HepG2 (cell line): Measurements from ENCODE around the gene KAT7. TPM values are rescaled to one million over a fixed set of nuclear protein-coding genes. Genes with fewer than 3 reads are reported as not detected.

Source experiments
- ATAC-seq: fragments of 200-7000 bp; cut with Tn5 transposase; 3 replicates; pipeline ENCODE4 v1.9.1; 2020; ENCODE audit warnings: mild to moderate bottlenecking, moderate library complexity
- BruUV-seq: library from RNA; stranded (reverse); fragments of 400-500 nt; replicated peaks from 2 replicates; lab custom pipeline; 2021; lab: Mats Ljungman, UMichigan
- CTCF ChIA-PET: fragments of 300-600 bp; formaldehyde crosslinking; extraction: SDS; loops from one replicate; lab custom pipeline; 2021; ENCODE audit warnings: low total read pairs, inconsistent platforms, low intra/inter-chr PET ratio; lab: Yijun Ruan, JAX
- POLR2A ChIA-PET: fragments of 350-600 bp; sonication (Branson Sonifier 250); formaldehyde crosslinking; loops from one replicate; lab custom pipeline; 2020; ENCODE audit warnings: antibody characterized with exemption, inconsistent platforms; lab: Yijun Ruan, JAX
- DNase-seq: peaks from one replicate; pipeline ENCODE4 v3.0.0-alpha.2; 2015; ENCODE audit warnings: low spot score
- FAIRE-seq: peaks from 3 replicates; lab custom pipeline; 2011; peaks lifted over from hg19 to GRCh38; lab: Jason Lieb, UNC
- H2AFZ ChIP-seq: one replicate; pipeline ENCODE4 v1.6.1; 2011; ENCODE audit warnings: low read length, inconsistent platforms
- H3K27ac ChIP-seq: fragments of 300-600 bp; 3 replicates; pipeline ENCODE4 v1.8.0; 2011; ENCODE audit warnings: mixed run types, mild to moderate bottlenecking, mixed read lengths, low read length, inconsistent platforms; ENCODE audit not compliant: insufficient read depth; ENCODE audit errors: extremely low read length
- H3K27me3 ChIP-seq, 2 experiments: fragments of 200-600 bp in 1 of 2; 2 replicates in 1 of 2; 3 replicates in 1 of 2; pipeline versions ENCODE4 v1.6.0 to v1.8.0; 2011; ENCODE audit warnings: low read length in 2 of 2, mild to moderate bottlenecking in 2 of 2, moderate library complexity in 2 of 2, inconsistent platforms in 1 of 2; ENCODE audit not compliant: insufficient read depth in 2 of 2, control insufficient read depth in 1 of 2
- H3K36me3 ChIP-seq, 2 experiments: fragments of 200-600 bp in 1 of 2; replicated peaks in 1 of 2; 2 replicates in 1 of 2; 3 replicates in 1 of 2; pipeline versions ENCODE4 v1.5.1 to v1.8.0; 2011; ENCODE audit warnings: low read length in 2 of 2, inconsistent platforms in 1 of 2; ENCODE audit not compliant: insufficient read depth in 2 of 2, control insufficient read depth in 1 of 2
- H3K4me1 ChIP-seq: 2 replicates; pipeline ENCODE4 v1.5.1; 2012; ENCODE audit warnings: low read length, inconsistent platforms; ENCODE audit not compliant: insufficient read depth
- H3K4me2 ChIP-seq: 2 replicates; pipeline ENCODE4 v1.6.0; 2011; ENCODE audit warnings: low read depth, low read length, inconsistent platforms
- H3K4me3 ChIP-seq, 3 experiments: fragments of 200-600 bp in 1 of 3; sonication (generic), shearing (Covaris generic) in 1 of 3; replicated peaks in 1 of 3; 2 replicates each; pipeline ENCODE4 v1.5.1; 2011 to 2016; ENCODE audit warnings: low read length in 3 of 3, inconsistent platforms in 2 of 3, low read depth in 2 of 3, mild to moderate bottlenecking in 2 of 3, control low read depth in 1 of 3, mixed read lengths in 1 of 3; ENCODE audit not compliant: insufficient read depth in 1 of 3
- H3K79me2 ChIP-seq: one replicate; pipeline ENCODE4 v1.6.1; 2011; ENCODE audit warnings: low read length, inconsistent platforms; ENCODE audit not compliant: insufficient read depth
- H3K9ac ChIP-seq: 2 replicates; pipeline ENCODE4 v1.6.0; 2011; ENCODE audit warnings: mild to moderate bottlenecking, low read depth, low read length, inconsistent platforms; ENCODE audit not compliant: insufficient read depth
- H3K9me3 ChIP-seq: 2 replicates; pipeline ENCODE4 v1.5.1; 2012; ENCODE audit warnings: mild to moderate bottlenecking, low read length
- H4K20me1 ChIP-seq: 2 replicates; pipeline ENCODE4 v1.6.0; 2011; ENCODE audit warnings: inconsistent platforms, mild to moderate bottlenecking, low read length, moderate library complexity; ENCODE audit not compliant: insufficient read depth
- ATF7-NPFF ChIP-seq: sonication (generic); formaldehyde crosslinking; IDR thresholded peaks from 2 replicates; pipeline ENCODE4 v1.8.1; 2023; ENCODE audit warnings: mild to moderate bottlenecking, low read depth, missing genetic modification reagents, moderate library complexity
- GATAD2A ChIP-seq: IDR thresholded peaks from 2 replicates; pipeline ENCODE4 v1.6.1; 2016
- HOXA7 ChIP-seq: sonication (generic); formaldehyde crosslinking; IDR thresholded peaks from 2 replicates; pipeline ENCODE4 v1.8.1; 2022; ENCODE audit warnings: mild to moderate bottlenecking, missing genetic modification reagents, moderate library complexity
- IKZF1 ChIP-seq: fragments of 450-650 bp; IDR thresholded peaks from 2 replicates; pipeline ENCODE4 v1.7.1; 2016
- KMT2A ChIP-seq: sonication (generic); formaldehyde crosslinking; IDR thresholded peaks from 2 replicates; pipeline ENCODE4 v1.4.0; 2020; ENCODE audit warnings: missing genetic modification reagents
- MEF2D ChIP-seq: sonication (generic); formaldehyde crosslinking; IDR thresholded peaks from 2 replicates; pipeline ENCODE4 v1.5.1; 2020; ENCODE audit warnings: mild to moderate bottlenecking, missing genetic modification reagents
- PHF21A ChIP-seq: sonication (generic); formaldehyde crosslinking; IDR thresholded peaks from 2 replicates; pipeline ENCODE4 v1.5.0; 2020; ENCODE audit warnings: mild to moderate bottlenecking, missing genetic modification reagents
- PITX1 ChIP-seq: sonication (generic); formaldehyde crosslinking; IDR thresholded peaks from 2 replicates; pipeline ENCODE4 v1.5.1; 2020; ENCODE audit warnings: mild to moderate bottlenecking, missing genetic modification reagents
- SIN3B ChIP-seq: fragments of 150-350 bp; IDR thresholded peaks from 2 replicates; pipeline ENCODE4 v1.6.1; 2014; ENCODE audit warnings: low read length
- TERF1 ChIP-seq: sonication (generic); formaldehyde crosslinking; IDR thresholded peaks from 2 replicates; pipeline ENCODE4 v1.8.0; 2022; ENCODE audit warnings: mild to moderate bottlenecking, missing genetic modification reagents, moderate library complexity
- TRIM24 ChIP-seq: sonication (generic); formaldehyde crosslinking; IDR thresholded peaks from 2 replicates; pipeline ENCODE4 v1.8.0; 2022; ENCODE audit warnings: mild to moderate bottlenecking, missing genetic modification reagents
- ZBTB3 ChIP-seq: sonication (generic); formaldehyde crosslinking; IDR thresholded peaks from 2 replicates; pipeline ENCODE4 v1.4.0; 2020; ENCODE audit warnings: low read depth, mild to moderate bottlenecking, moderate library complexity, missing genetic modification reagents, borderline replicate concordance
- ZBTB42 ChIP-seq: sonication (generic); formaldehyde crosslinking; IDR thresholded peaks from 2 replicates; pipeline ENCODE4 v1.5.0; 2020; ENCODE audit warnings: mild to moderate bottlenecking, missing genetic modification reagents
- ZFP36L2 ChIP-seq: sonication (generic); formaldehyde crosslinking; IDR thresholded peaks from 2 replicates; pipeline ENCODE4 v1.4.0; 2020; ENCODE audit warnings: missing genetic modification reagents
- ZNF451 ChIP-seq: sonication (generic); formaldehyde crosslinking; IDR thresholded peaks from 2 replicates; pipeline ENCODE4 v1.5.0; 2020; ENCODE audit warnings: mild to moderate bottlenecking, missing genetic modification reagents
- ZNF607 ChIP-seq: sonication (generic); formaldehyde crosslinking; IDR thresholded peaks from 2 replicates; pipeline ENCODE4 v1.5.1; 2020; ENCODE audit warnings: missing genetic modification reagents, mild to moderate bottlenecking, borderline replicate concordance
- ZNF773 ChIP-seq: sonication (generic); formaldehyde crosslinking; IDR thresholded peaks from 2 replicates; pipeline ENCODE4 v1.4.0; 2020; ENCODE audit warnings: missing genetic modification reagents, borderline replicate concordance
- ZNF790 ChIP-seq: sonication (generic); formaldehyde crosslinking; IDR thresholded peaks from 2 replicates; pipeline ENCODE4 v1.8.0; 2022; ENCODE audit warnings: missing genetic modification reagents, mild to moderate bottlenecking, borderline replicate concordance
- WGBS: methylation state at CpG from one replicate; pipeline ENCODE4 v1.1.6; 2017; ENCODE audit warnings: low lambda C conversion rate; 5-methylcytosine and 5-hydroxymethylcytosine counted together
- in situ Hi-C: cut with HindIII; loops from 2 replicates; pipeline ENCODE4 v1.10.0; 2017; ENCODE audit warnings: low pct_unique_long_range_greater_than_20kb; ENCODE audit not compliant: extremely low pct_ligation_motif_present
- intact Hi-C: fragments of 100-400 bp; cut with micrococcal nuclease; formaldehyde crosslinking; loops from one replicate; pipeline ENCODE4 v1.10.0; 2022; ENCODE audit not compliant: unreplicated experiment
- polyA plus RNA-seq, 8 experiments: library from polyadenylated mRNA; depleted of rRNA in 3 of 8; stranded (reverse) in 7 of 8; unstranded in 1 of 8; fragments of >200 nt; fragmentation: Illumina TruSeq in 4 of 8; extraction: Trizol in 4 of 8; gene quantifications; 2 replicates each; pipeline versions ENCODE4 v1.2.1 to v1.2.3, GENCODE V29; 2011 to 2016; ENCODE audit warnings: low read depth in 4 of 8, missing spikeins in 1 of 8, mixed read lengths in 1 of 8; ENCODE audit not compliant: insufficient read depth in 1 of 8
- total RNA-seq, 5 experiments: library from RNA; depleted of rRNA; stranded (reverse); fragments of >200 nt; fragmentation: Illumina TruSeq; extraction: Trizol; gene quantifications; 2 replicates each; pipeline ENCODE4 v1.2.3, GENCODE V29; 2016; ENCODE audit warnings: low read depth in 1 of 5
- TF ChIP-seq, protein P1 (sequence below): IDR thresholded peaks from 2 replicates; pipeline ENCODE4 v1.6.1; 2016; ENCODE audit warnings: control low read depth

The KAT7 gene
- total and polyA plus RNA-seq, 2 of the 13 experiments (the other 11 are each of a cell fraction or from before 2014, with no cell fraction given) = 21.2 to 39.2 TPM

DNA sequence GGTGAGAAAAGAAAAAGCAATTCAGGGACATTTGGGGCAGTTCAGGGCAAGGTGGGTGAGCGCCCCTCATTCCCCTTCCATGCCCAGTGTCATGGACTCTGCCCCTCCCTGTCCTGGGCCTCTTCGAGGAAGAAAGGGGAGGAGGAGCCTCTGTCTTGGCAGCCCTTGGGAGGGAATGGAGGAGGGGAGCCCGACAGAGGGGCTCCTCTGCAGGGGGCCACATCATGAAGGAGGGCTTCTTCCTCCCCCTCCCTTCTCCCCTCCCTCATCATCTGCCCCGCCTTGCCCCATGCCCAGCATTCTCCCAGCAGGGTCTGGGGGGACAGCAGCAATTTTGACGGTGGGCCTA is 92.5 kb downstream of the KAT7 start:
- 27% methylated on average over 4 of the region's 5 CpGs for WGBS
- ATAC-seq = no peak
- Histone ChIP-seq H3K79me2 (no peaks in the 10 kb centered on the region), H3K4me2 (no peak overlapping the region), H3K36me3 (no peaks in the 10 kb centered on the region), H3K9ac (no peak overlapping the region), H3K27me3 (peaks cover 2 to 53% of the 10 kb centered on the region in 2 experiments; a peak in 4 of 5 replicates), H3K4me3 (no peak overlapping the region), H3K4me1 (peaks cover 20% of the 10 kb centered on the region), H3K9me3 (no peaks in the 10 kb centered on the region), H3K27ac (no peak overlapping the region), H4K20me1 (no peaks in the 10 kb centered on the region), H2AFZ (no peak overlapping the region)
- in situ Hi-C loops (no loop called here), intact Hi-C loops (no loop called here)
- DNase-seq = no peak
- ChIA-PET POLR2A (interaction anchor here (0.9 kb wide), 1 partner anchor 115 kb away, joined by 3 read pairs; no protein-coding TSS in a partner anchor), CTCF (interaction anchor here (0.7 to 3.3 kb wide), 4 partner anchors 18 to 115 kb away, joined by 3 to 49 read pairs (median 4); partner anchors contain the start of gene DLX3)
- no TSS peak for BruUV-seq
- TF ChIP-seq PHF21A (CRISPR knock-in tag) (no peak), MEF2D (CRISPR knock-in tag) (no peak), ZFP36L2 (CRISPR knock-in tag) (no peak), ATF7-NPFF (CRISPR knock-in tag) (0 out of 2 replicates have a peak, but pooled peaks have one; percentile 6), ZNF607 (CRISPR knock-in tag) (0 out of 2 replicates have a peak, but pooled peaks have one; percentile 9), TRIM24 (CRISPR knock-in tag) (no peak)
- no peak for FAIRE-seq

- no peaks in the 10 kb centered on the region for H3K9me3 ChIP-seq
- H3K27me3 ChIP-seq = peaks cover 2 to 46% of the 10 kb centered on the region in 2 experiments; a peak in 4 of 5 replicates
- H3K4me1 ChIP-seq = peaks cover 34% of the 10 kb centered on the region
- FAIRE-seq (no peak), ATAC-seq (no peak), DNase-seq (no peak)
- no peak overlapping the region for H3K4me3 ChIP-seq
- ChIA-PET CTCF (no interaction called here), POLR2A (no interaction called here)
- BruUV-seq = no TSS peak
- no peak overlapping the region for H2AFZ ChIP-seq
- H3K4me2 ChIP-seq = no peak overlapping the region
- intact Hi-C loops = no loop called here
- H3K36me3 ChIP-seq = no peaks in the 10 kb centered on the region
- in situ Hi-C loops = no loop called here
- no peaks in the 10 kb centered on the region for H4K20me1 ChIP-seq
- no peak overlapping the region for H3K9ac ChIP-seq
- H3K79me2 ChIP-seq = no peaks in the 10 kb centered on the region
- WGBS = 2% methylated on average over 4 of the region's 7 CpGs
- H3K27ac ChIP-seq = no peak overlapping the region
- TF ChIP-seq ZNF451 (CRISPR knock-in tag) = no peak
- no peak for TF ChIP-seq SIN3B
- TF ChIP-seq KMT2A (CRISPR knock-in tag) = no peak
- no peak for TF ChIP-seq ZNF790 (CRISPR knock-in tag)
- TF ChIP-seq IKZF1 = no peak
- TF ChIP-seq ZBTB3 (CRISPR knock-in tag) = no peak
- no peak for TF ChIP-seq PITX1 (CRISPR knock-in tag)
- no peak for TF ChIP-seq ZBTB42 (CRISPR knock-in tag)
- no peak for TF ChIP-seq HOXA7 (CRISPR knock-in tag)
- no peak for TF ChIP-seq ZNF773
- TF ChIP-seq, protein P1, sequence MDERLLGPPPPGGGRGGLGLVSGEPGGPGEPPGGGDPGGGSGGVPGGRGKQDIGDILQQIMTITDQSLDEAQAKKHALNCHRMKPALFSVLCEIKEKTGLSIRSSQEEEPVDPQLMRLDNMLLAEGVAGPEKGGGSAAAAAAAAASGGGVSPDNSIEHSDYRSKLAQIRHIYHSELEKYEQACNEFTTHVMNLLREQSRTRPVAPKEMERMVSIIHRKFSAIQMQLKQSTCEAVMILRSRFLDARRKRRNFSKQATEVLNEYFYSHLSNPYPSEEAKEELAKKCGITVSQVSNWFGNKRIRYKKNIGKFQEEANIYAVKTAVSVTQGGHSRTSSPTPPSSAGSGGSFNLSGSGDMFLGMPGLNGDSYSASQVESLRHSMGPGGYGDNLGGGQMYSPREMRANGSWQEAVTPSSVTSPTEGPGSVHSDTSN (CRISPR knock-in tag) = no peak
- TF ChIP-seq GATAD2A = no peak
- no peak for TF ChIP-seq TERF1 (CRISPR knock-in tag)
These were observed 94.0 kb downstream of the KAT7 start for GRCh38 chr17:49882434-49882833.
